ENCODE data around the gene RNF157. TPM values are rescaled to one million over a fixed set of nuclear protein-coding genes. Genes with fewer than 3 reads are reported as not detected.

The RNF157 gene
- total RNA-seq, 4 donors from 2014 or later = 1.7 to 6.6 (median 4.7) TPM

GRCh38 chr17:76121932-76122430, 118.3 kb downstream of the RNF157 start:
- 41 to 65% methylated on average over 19 to 32 of the region's 42 CpGs for WGBS, 2 donors
- H3K4me3 ChIP-seq (replicated peaks in 1 of 3) = peak overlapping the region in 1 of 3 donors; percentile 20
- no peaks in the 10 kb centered on the region for H3K27me3 ChIP-seq
- H3K4me1 ChIP-seq = peaks cover 0 to 7% of the 10 kb centered on the region in 2 donors
- peak overlapping the region in 1 of 3 donors; percentile 25 for H3K27ac ChIP-seq
- peak in 1 of 2 donors; percentile 17 for DNase-seq
- no peaks in the 10 kb centered on the region for H3K36me3 ChIP-seq
- TF ChIP-seq POLR2A (IDR thresholded peaks at IDR 0.05) (no peak), CTCF (IDR thresholded peaks at IDR 0.05) (no peak)
- intact Hi-C loops (cut with DNase I) = loop anchor here (2.0 to 10.0 kb wide), 3 partner anchors 60 to 283 kb away; no protein-coding TSS in a partner anchor
- H3K9me3 ChIP-seq = no peaks in the 10 kb centered on the region

GRCh38 chr17:76120658-76121008, 119.7 kb downstream of the RNF157 start:
- TF ChIP-seq CTCF (IDR thresholded peaks at IDR 0.05) (no peak), POLR2A (IDR thresholded peaks at IDR 0.05) (no peak)
- Histone ChIP-seq H3K27ac (no peak overlapping the region), H3K27me3 (no peaks in the 10 kb centered on the region), H3K4me1 (peaks cover 0 to 7% of the 10 kb centered on the region in 2 donors), H3K4me3 (replicated peaks in 1 of 3) (no peak overlapping the region), H3K36me3 (no peaks in the 10 kb centered on the region), H3K9me3 (no peaks in the 10 kb centered on the region)
- WGBS, 2 donors = 91 to 92% methylated on average over 5 of the region's 5 CpGs
- intact Hi-C loops (cut with DNase I) = loop anchor here (2.0 to 10.0 kb wide), 3 partner anchors 62 to 284 kb away; no protein-coding TSS in a partner anchor
- DNase-seq = no peak

- H3K36me3 ChIP-seq = no peaks in the 10 kb centered on the region
- peaks cover 0 to 7% of the 10 kb centered on the region in 2 donors for H3K4me1 ChIP-seq
- no peaks in the 10 kb centered on the region for H3K27me3 ChIP-seq
- TF ChIP-seq POLR2A (IDR thresholded peaks at IDR 0.05) = no peak
- no peak for TF ChIP-seq CTCF (IDR thresholded peaks at IDR 0.05)
- intact Hi-C loops (cut with DNase I) = loop anchor here (2.0 to 10.0 kb wide), 3 partner anchors 63 to 285 kb away; no protein-coding TSS in a partner anchor
- H3K9me3 ChIP-seq = no peaks in the 10 kb centered on the region
- no peak overlapping the region for H3K27ac ChIP-seq
- no peak overlapping the region for H3K4me3 ChIP-seq (replicated peaks in 1 of 3)
- 77 to 79% methylated on average over 19 of the region's 19 CpGs for WGBS, 2 donors
- no peak for DNase-seq
These were observed 120.6 kb downstream of the RNF157 start for GRCh38 chr17:76119409-76120371.

- WGBS, 2 donors = 93% methylated on average over 7 of the region's 7 CpGs
- H3K36me3 ChIP-seq = no peaks in the 10 kb centered on the region
- no peak for TF ChIP-seq CTCF (IDR thresholded peaks at IDR 0.05)
- TF ChIP-seq POLR2A (IDR thresholded peaks at IDR 0.05) = no peak
These were observed 125.0 kb downstream of the RNF157 start for GRCh38 chr17:76115138-76115754.

More at GRCh38 chr17:76115138-76115754, 125.0 kb downstream of the RNF157 start:
- Histone ChIP-seq H3K27me3 (no peaks in the 10 kb centered on the region), H3K4me1 (no peaks in the 10 kb centered on the region), H3K27ac (no peak overlapping the region), H3K9me3 (no peaks in the 10 kb centered on the region), H3K4me3 (replicated peaks in 1 of 3) (no peak overlapping the region)
- intact Hi-C loops (cut with DNase I) = no loop called here
- no peak for DNase-seq

All from thyroid gland (tissue), 4 donors.